NAMALWA (cell line): ENCODE measurements around the gene GAB2.

Experiments
- DNase-seq: peaks from one replicate; pipeline ENCODE4 v3.0.0-alpha.2; 2015; ENCODE audit warnings: low spot score

Gene GAB2

GRCh38 chr11:78341841-78342240 lies 75.8 kb downstream of the GAB2 start:
- no peak for DNase-seq

DNA sequence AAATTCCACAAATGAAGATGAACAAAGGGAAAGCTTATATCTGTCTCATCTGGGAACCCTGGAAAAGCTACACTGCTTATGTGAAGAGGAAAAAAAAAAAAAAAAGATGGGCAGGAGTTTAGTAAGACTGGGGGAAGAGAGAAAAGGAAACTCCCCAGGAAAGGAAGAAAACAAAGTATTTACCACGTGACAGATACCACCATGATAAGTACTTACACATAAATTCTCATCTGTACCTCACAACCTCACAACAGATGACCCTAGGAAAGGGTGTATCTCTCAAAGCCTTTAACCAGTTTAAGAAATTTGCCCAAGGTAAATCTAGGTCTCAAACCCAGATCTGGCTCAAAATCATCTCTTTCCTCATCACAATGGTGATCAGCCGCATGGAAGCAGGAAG lies 77.1 kb downstream of the GAB2 start:
- DNase-seq: no peak

DNA sequence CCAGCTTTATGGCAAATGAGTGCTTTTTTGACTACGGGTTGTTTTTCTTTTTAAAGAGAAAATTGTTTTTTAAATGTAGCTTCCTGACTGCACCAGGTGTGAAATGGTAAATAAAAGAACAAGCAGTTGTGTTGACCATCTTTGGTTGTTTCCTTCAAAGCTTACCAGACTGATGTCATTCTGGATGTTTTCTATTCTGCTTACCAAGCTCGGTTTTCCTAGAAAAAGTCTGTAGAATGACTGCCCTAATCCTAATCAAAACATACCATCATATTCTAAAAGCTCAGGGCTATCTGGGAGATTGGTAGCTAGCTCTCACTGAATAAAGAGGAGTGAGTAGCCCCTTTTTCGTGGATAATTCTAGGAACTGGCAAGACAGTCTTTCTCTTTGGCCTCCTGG lies 77.7 kb downstream of the GAB2 start:
- no peak for DNase-seq

DNA sequence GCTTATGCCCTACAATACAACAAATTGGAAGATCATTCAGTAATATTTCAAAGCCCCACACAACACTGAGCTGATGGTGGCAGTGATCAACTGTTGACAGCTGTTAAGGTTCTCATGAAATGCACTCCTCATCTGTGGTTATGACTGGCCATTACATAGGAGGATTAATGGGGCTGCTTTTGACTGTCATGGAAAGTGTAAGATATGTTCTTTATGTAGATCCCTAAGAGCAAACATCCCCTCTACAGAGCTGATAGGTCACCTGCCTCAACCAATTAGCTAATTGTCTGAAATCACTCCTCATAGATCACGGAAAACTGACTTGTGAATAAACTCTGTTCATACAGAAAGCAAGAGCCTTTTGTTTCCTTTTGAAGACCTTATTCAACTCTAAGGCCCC lies 78.1 kb downstream of the GAB2 start:
- DNase-seq: no peak

DNA sequence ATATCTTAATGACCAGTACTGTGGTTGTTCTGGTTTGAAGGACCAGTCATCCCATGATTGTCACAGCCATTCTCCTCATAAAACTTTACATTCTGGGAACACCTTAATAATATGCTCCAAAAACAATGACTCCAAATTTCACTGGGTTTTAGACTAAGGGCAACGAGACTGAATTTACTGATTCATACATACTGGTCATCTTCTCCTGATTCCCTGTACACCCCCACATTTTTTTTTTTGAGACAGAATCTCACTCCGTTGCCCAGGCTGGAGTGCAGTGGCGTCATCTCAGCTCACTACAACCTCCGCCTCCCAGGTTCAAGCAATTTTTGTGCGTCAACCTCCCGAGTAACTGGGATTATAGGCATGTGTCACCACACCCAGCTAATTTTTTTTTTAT lies 78.9 kb downstream of the GAB2 start:
- no peak for DNase-seq

DNA sequence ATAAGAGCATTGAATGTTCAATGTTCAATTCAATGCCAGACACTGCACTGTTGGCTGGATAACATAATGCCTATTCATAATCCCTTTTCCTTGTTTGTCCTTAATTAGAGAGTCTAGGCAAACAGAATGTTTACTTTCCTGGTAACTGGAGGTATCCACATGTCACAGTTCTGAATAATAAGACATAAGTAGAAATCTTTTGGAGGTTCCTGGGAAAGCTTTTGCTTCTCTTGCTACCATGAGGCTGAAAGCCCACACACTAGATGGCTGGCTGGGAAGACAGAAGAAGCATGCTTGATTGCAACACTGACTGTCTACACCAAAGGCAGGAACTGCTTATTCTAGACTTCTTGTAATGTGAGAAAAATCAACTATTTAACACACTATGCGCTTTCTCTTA lies 79.5 kb downstream of the GAB2 start:
- DNase-seq: no peak

GRCh38 chr11:78337554-78337924 lies 80.1 kb downstream of the GAB2 start:
- no peak for DNase-seq

- no peak for DNase-seq
These were observed 80.6 kb downstream of the GAB2 start for GRCh38 chr11:78336877-78337553.

GRCh38 chr11:78334109-78334508 lies 83.5 kb downstream of the GAB2 start:
- no peak for DNase-seq

GRCh38 chr11:78332872-78333271 lies 84.7 kb downstream of the GAB2 start:
- DNase-seq: no peak

DNA sequence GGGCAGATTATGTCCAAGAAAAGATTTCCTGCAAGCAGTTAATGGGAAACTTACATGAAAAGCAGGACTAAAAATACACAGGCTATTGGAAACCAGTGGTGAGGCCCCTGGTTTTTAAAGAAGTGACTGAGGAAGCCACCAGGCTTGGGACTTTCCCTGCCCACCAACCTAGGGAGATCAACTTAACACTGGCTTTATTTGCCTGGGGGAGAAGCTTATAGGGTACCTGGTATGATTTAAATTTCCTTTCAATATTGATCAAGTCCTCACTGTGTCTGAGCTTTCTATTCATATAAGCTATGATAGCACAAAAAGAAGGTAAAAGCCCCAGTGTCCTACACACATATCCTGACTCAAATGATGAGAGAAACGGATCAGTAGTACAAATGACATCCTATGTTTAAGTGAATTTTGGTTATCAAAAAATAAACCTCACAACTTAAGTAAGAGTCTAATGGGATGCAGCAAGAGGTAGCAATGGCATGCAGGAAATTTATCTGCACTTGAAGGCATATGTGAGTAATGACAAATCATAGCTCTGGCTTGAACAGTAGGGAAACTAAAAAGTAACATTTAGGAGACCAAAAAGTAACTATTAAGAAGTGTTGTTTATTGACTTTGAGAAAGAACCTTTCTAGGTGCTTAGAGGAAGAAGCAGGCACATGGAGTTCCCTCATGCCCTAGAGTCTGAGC lies 85.3 kb downstream of the GAB2 start:
- DNase-seq: no peak

GRCh38 chr11:78331711-78332110 lies 85.9 kb downstream of the GAB2 start:
- no peak for DNase-seq

- no peak for DNase-seq
These were observed 87.3 kb downstream of the GAB2 start for GRCh38 chr11:78330361-78330760.

DNA sequence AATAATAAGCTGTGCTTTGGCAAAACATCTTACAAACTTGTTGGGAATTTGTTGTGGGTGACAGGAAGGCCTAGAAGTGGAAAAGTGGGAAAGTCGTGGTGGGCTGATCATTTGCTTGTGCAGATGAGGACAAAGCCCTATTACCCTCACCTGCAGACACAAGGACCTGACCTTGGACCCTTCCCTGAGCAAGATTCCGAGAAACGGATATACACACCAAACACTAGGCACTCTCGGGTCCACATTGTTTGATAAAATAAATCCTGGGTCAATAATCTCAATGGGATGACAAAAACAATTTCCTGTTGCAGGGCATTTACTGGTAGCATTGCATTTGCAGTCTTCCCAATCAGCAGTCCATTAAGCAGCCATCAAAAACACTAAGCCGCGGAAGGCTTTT lies 89.7 kb downstream of the GAB2 start:
- DNase-seq: no peak

DNA sequence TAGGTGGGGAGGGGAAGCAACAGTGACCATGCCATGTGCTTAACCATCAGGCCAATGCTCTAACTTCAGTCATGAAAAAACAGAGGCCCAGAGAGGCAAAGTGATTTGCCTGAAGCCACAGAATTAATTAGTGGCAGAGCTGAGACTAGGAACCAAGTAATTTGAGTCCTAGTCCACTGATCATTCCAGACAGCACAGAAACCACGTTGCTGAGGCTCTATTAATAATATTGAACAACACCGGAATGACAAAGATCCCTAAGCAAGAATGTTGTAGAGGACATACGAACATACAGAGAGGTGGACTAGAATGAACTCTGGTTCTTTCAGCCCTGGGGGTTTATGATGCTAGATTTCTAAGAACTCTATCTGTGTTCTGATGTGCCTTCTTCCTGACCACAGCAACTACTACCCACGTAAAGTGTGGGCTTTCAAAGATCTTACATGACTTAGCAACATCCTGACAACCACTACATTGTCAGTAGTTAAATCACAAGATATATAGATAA lies 92.3 kb downstream of the GAB2 start:
- no peak for DNase-seq

DNA sequence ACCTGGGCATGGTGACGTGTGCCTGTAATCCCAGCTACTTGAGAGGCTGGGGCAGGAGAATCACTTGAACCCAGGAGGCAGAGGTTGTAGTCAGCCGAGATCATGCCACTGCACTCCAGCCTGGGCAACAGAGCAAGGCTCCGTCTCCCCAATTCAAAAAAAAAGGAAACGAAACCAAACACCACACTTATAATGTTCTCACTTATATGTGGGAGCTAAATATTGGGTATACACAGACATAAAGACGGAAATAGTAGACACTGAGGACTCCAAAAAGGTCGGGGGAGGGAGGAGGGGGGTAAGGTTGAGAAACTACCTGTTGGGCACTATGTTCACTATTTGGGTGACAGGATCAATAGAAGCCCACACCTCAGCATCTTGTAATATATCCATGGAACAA lies 94.3 kb downstream of the GAB2 start:
- DNase-seq: no peak

GRCh38 chr11:78319453-78319955 lies 98.1 kb downstream of the GAB2 start:
- no peak for DNase-seq

DNA sequence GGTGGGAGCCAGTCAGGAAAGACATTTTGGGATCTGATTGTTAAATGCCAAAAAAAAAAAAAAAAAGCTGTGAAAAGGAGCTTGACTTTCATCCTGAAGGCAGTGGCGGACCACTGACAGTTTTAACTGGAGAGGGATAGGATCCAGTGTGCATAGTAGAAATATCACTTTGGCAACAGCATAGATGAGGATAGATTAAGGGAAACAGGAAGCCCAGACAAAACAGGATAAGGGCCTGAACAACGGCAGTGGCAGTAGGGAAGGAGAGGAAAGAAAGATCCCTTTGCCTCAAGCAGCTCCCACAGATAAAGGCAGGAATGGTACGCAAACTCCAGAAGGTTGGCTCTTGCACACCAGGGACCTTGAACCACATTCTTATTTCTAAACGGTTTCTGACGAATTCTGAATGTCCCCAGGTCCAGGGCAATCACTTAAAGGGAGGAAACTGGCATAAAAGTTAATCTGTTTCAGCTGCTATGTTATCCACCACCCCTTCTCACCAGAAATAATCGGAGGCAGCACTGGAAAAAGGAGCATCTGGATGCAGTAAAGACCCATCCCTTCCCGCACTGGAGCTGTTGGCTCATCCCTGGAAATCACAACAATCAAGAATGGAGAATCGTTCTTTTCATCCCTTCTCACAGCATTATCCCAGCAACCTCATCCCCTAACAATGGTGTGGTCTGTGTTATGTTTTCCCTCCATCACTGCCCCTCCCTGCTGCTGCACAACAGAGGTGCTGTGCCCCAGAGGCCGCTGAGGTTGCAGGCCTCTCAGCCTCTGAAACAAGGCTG lies 99.1 kb downstream of the GAB2 start:
- no peak for DNase-seq

DNA sequence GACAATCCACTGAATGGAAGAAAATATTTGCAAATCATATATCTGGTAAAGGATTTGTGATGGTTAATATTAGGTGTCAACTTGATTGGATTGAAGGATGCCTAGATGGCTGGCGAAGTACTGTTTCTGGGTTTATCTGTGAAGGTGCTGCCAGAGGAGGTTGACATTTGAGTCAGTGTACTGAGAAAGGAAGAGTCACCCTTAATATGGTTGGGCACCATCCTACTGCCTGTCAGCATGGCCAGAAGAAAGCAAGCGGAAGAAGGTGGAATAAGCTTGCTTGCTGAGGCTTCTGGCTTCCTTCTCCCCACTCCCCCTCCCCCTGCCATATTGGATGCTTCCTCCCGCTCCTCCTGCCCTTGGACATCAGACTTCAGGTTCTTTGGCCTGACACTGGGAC lies 101.9 kb downstream of the GAB2 start:
- no peak for DNase-seq

DNA sequence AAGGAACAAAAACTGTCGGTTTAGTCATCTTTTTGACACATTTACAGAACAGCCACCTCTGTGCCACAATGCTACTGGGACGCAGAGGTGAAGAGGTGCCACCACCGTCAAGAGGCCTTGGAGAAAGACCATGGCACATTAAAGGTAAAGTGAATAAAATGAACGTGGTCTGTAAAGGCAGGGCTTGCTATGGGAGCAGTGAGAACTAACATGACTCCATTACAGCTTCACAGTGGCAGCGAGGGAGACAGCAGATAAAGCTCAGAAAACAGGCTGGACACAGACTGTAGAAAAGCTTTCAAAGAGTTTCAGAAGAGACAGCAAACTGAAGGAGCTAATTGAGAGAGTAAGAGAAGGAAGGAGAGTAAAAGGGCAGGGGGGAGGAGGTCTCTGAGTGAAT lies 102.9 kb downstream of the GAB2 start:
- no peak for DNase-seq

DNA sequence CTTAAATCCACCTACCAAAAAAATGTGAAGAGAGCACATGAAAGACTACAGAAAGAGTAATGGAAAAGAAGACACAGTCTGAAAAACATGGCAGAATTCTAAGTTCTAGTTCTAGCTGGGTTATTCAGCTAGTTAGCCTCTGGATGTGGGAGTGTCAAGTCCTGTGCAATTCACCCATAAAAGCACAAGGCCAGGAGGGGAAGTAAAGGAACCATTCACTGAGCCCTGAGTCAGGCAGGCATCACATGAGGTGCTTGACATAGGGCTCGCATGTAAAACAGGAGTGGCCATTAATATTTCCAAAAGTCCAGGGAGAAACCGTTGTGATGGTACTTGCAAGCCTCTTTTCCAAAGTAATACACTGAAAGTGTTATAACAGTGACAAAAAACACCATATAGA lies 103.7 kb downstream of the GAB2 start:
- no peak for DNase-seq

- no peak for DNase-seq
These were observed 104.3 kb downstream of the GAB2 start for GRCh38 chr11:78313181-78313795.
